Measurements from ENCODE around the gene FBXO33.

Gene FBXO33

GRCh38 chr14:39430762-39431415 lies 1.3 kb downstream of the FBXO33 start:
- DNase-seq (ENCODE audit: extremely low read depth, low read depth), result no peak
- TF ChIP-seq CTCF (IDR thresholded peaks at IDR 0.05; ENCODE audit: low read depth, low read length), result no peak

- TF ChIP-seq CTCF (IDR thresholded peaks at IDR 0.05; ENCODE audit: low read depth, low read length), result no peak
Measured at GRCh38 chr14:39428118-39428517, 4.1 kb downstream of the FBXO33 start.

GRCh38 chr14:39426605-39427004 lies 5.6 kb downstream of the FBXO33 start:
- TF ChIP-seq CTCF (IDR thresholded peaks at IDR 0.05; ENCODE audit: low read depth, low read length), result peak; percentile 27
- peak; percentile 35 for DNase-seq (ENCODE audit: extremely low read depth, low read depth)

More at GRCh38 chr14:39428118-39428517, 4.1 kb downstream of the FBXO33 start:
- no peak for DNase-seq (ENCODE audit: extremely low read depth, low read depth)

- no peak for DNase-seq (ENCODE audit: extremely low read depth, low read depth)
- no peak for TF ChIP-seq CTCF (IDR thresholded peaks at IDR 0.05; ENCODE audit: low read depth, low read length)
Measured at GRCh38 chr14:39425947-39426346, 6.3 kb downstream of the FBXO33 start.

- TF ChIP-seq CTCF (IDR thresholded peaks at IDR 0.05; ENCODE audit: low read depth, low read length), result no peak
- DNase-seq (ENCODE audit: extremely low read depth, low read depth), result no peak
Measured at GRCh38 chr14:39423793-39424192, 8.4 kb downstream of the FBXO33 start.

GRCh38 chr14:39422243-39422642 lies 10.0 kb downstream of the FBXO33 start:
- no peak for TF ChIP-seq CTCF (IDR thresholded peaks at IDR 0.05; ENCODE audit: low read depth, low read length)
- no peak for DNase-seq (ENCODE audit: extremely low read depth, low read depth)

- no peak for TF ChIP-seq CTCF (IDR thresholded peaks at IDR 0.05; ENCODE audit: low read depth, low read length)
- no peak for DNase-seq (ENCODE audit: extremely low read depth, low read depth)
Measured at GRCh38 chr14:39419272-39419671, 13.0 kb downstream of the FBXO33 start.
